Smooth muscle cell (in vitro differentiated cells): Measurements from ENCODE around the gene ZNF783. TPM values are rescaled to one million over a fixed set of nuclear protein-coding genes. Genes with fewer than 3 reads are reported as not detected.

Experiments used
- DNase-seq: peaks from one replicate; lab custom pipeline; 2025; ENCODE audit not compliant: unreplicated experiment; lab: John Stamatoyannopoulos, UW
- H2AFZ ChIP-seq: fragments of 200-600 bp; sonication (generic); 2 replicates; pipeline ENCODE4 v1.6.0; 2016; ENCODE audit warnings: antibody characterized with exemption, low read depth, mild to moderate bottlenecking
- H3F3A ChIP-seq: fragments of 200-600 bp; sonication (generic); 2 replicates; pipeline ENCODE4 v1.6.0; 2017; ENCODE audit warnings: antibody characterized with exemption, low read depth
- H3K27ac ChIP-seq: fragments of 200-600 bp; sonication (generic); 2 replicates; pipeline ENCODE4 v1.5.1; 2016; ENCODE audit warnings: low read depth, mild to moderate bottlenecking
- H3K27me3 ChIP-seq: fragments of 200-600 bp; sonication (generic); 2 replicates; pipeline ENCODE4 v1.6.1; 2016; ENCODE audit warnings: low read depth, mild to moderate bottlenecking
- H3K36me3 ChIP-seq: fragments of 200-600 bp; sonication (generic); 2 replicates; pipeline ENCODE4 v1.5.1; 2016; ENCODE audit warnings: low read depth
- H3K4me1 ChIP-seq: fragments of 200-600 bp; sonication (generic); 2 replicates; pipeline ENCODE4 v1.5.1; 2016; ENCODE audit warnings: low read depth
- H3K4me2 ChIP-seq: fragments of 200-600 bp; sonication (generic); 2 replicates; pipeline ENCODE4 v1.6.0; 2016; ENCODE audit warnings: mild to moderate bottlenecking
- H3K4me3 ChIP-seq: fragments of 200-600 bp; sonication (generic); 2 replicates; pipeline ENCODE4 v1.5.1; 2016; ENCODE audit warnings: mild to moderate bottlenecking
- H3K79me2 ChIP-seq: fragments of 200-600 bp; sonication (generic); 2 replicates; pipeline ENCODE4 v1.6.0; 2016; ENCODE audit warnings: low read depth, mild to moderate bottlenecking
- H3K9ac ChIP-seq: fragments of 200-600 bp; sonication (generic); 2 replicates; pipeline ENCODE4 v1.6.0; 2016; ENCODE audit warnings: low read depth
- H3K9me3 ChIP-seq: fragments of 200-600 bp; sonication (generic); replicated peaks from 2 replicates; pipeline ENCODE4 v1.5.1; 2016; ENCODE audit warnings: low read depth
- H4K20me1 ChIP-seq: fragments of 200-600 bp; sonication (generic); 2 replicates; pipeline ENCODE4 v1.6.0; 2016; ENCODE audit warnings: low read depth
- CTCF ChIP-seq: fragments of 200-600 bp; sonication (generic); IDR thresholded peaks from 2 replicates; pipeline ENCODE4 v1.5.1; 2017; ENCODE audit warnings: borderline replicate concordance, mild to moderate bottlenecking, antibody characterized with exemption; ENCODE audit not compliant: insufficient read depth, poor library complexity, severe bottlenecking
- WGBS: methylation state at CpG from one replicate; pipeline ENCODE4 v1.1.7; 2016; ENCODE audit warnings: low lambda C conversion rate; 5-methylcytosine and 5-hydroxymethylcytosine counted together
- polyA plus RNA-seq: library from polyadenylated mRNA; unstranded; fragments of >200 nt; fragmentation: Nextera tagmentation; extraction: Ambion mirVana; gene quantifications from 2 replicates; pipeline ENCODE4 v1.2.1, GENCODE V29; 2016
- total RNA-seq: library from RNA; depleted of rRNA; stranded (reverse); fragments of >200 nt; gene quantifications from 2 replicates; pipeline ENCODE4 v1.2.3, GENCODE V29; 2014

ZNF783 gene
- total and polyA plus RNA-seq, 2 experiments from 2014 or later = 7.2 to 8.1 TPM

- H3K79me2 ChIP-seq = no peaks in the 10 kb centered on the region
These were observed 35.0 kb upstream of the ZNF783 start for GRCh38 chr7:149226840-149227494.

GRCh38 chr7:149228831-149229471 lies 33.0 kb upstream of the ZNF783 start:
- Histone ChIP-seq H2AFZ (no peak overlapping the region), H3K27ac (no peak overlapping the region), H3K27me3 (no peaks in the 10 kb centered on the region), H3F3A (peaks cover 5% of the 10 kb centered on the region), H3K4me1 (no peaks in the 10 kb centered on the region), H3K4me2 (no peak overlapping the region), H3K36me3 (no peaks in the 10 kb centered on the region), H3K79me2 (no peaks in the 10 kb centered on the region), H3K9ac (no peak overlapping the region), H3K4me3 (no peak overlapping the region), H4K20me1 (no peaks in the 10 kb centered on the region), H3K9me3 (no peaks in the 10 kb centered on the region)
- WGBS = 79% methylated on average over 7 of the region's 7 CpGs
- no peak for TF ChIP-seq CTCF
- no peak for DNase-seq

More at GRCh38 chr7:149226840-149227494, 35.0 kb upstream of the ZNF783 start:
- Histone ChIP-seq H3K4me1 (no peaks in the 10 kb centered on the region), H3K4me2 (no peak overlapping the region), H3K9me3 (no peaks in the 10 kb centered on the region), H3K4me3 (no peak overlapping the region), H4K20me1 (no peaks in the 10 kb centered on the region), H3K36me3 (no peaks in the 10 kb centered on the region), H2AFZ (no peak overlapping the region), H3K27me3 (no peaks in the 10 kb centered on the region), H3K9ac (no peak overlapping the region), H3K27ac (no peak overlapping the region), H3F3A (peaks cover 5% of the 10 kb centered on the region)
- DNase-seq = no peak
- TF ChIP-seq CTCF = no peak
- 85% methylated on average over 6 of the region's 6 CpGs for WGBS

- WGBS = 77% methylated on average over 6 of the region's 6 CpGs
- Histone ChIP-seq H3K36me3 (no peaks in the 10 kb centered on the region), H3K4me3 (no peak overlapping the region), H3F3A (peaks cover 5% of the 10 kb centered on the region), H3K79me2 (no peaks in the 10 kb centered on the region), H4K20me1 (no peaks in the 10 kb centered on the region), H3K4me2 (no peak overlapping the region), H2AFZ (no peak overlapping the region), H3K27ac (no peak overlapping the region), H3K27me3 (no peaks in the 10 kb centered on the region), H3K9ac (no peak overlapping the region), H3K4me1 (no peaks in the 10 kb centered on the region), H3K9me3 (no peaks in the 10 kb centered on the region)
- no peak for TF ChIP-seq CTCF
- no peak for DNase-seq
These were observed 32.5 kb upstream of the ZNF783 start for GRCh38 chr7:149229526-149229925.
